Stimulated activated CD4-positive, alpha-beta T cell treated with anti-CD3 and anti-CD28 coated beads, Interleukin-2, amount 100 ng/mL, for 4 hours (primary cell): ENCODE data around the gene UPP2.

ENCODE experiments used
- DNase-seq: peaks from one replicate; pipeline ENCODE4 v3.0.0-alpha.2; 2020; ENCODE audit warnings: low read depth

Gene UPP2

DNA sequence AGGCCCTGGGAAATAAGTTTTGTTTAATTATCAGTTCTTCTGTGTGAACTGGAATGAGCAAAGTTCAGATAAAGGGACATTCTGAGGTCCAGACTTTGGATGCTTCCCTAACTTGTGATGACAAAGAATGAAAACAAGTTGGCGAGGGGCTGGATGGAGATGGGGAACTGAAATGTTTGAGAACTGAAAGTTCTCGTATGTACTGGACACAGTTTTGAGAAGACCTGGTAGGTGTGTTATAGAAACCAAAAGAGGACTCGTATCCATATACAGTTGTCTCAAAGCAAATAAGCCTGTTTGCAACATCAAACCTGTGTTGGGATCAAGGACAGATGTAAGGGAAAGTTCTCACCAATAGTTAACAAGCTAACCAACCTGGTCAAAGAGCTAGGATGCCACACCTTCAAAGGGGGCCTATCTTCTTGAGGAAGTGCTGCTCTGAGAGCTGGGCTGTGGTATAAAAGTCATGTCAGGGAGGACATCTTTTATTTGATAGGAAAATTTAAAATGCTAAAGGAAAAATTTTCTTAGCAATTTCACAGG lies at the start of gene UPP2:
Gene UPP2 (plus strand): TSS at position 493 of the 543 bp plus-strand sequence. CDS start 188 bp downstream, outside the sequence.
- DNase-seq = no peak

- DNase-seq = no peak
Measured at GRCh38 chr2:158052761-158053160, 48.9 kb upstream of the UPP2 start.

- no peak for DNase-seq
Measured at GRCh38 chr2:158056875-158057274, 44.8 kb upstream of the UPP2 start.

DNA sequence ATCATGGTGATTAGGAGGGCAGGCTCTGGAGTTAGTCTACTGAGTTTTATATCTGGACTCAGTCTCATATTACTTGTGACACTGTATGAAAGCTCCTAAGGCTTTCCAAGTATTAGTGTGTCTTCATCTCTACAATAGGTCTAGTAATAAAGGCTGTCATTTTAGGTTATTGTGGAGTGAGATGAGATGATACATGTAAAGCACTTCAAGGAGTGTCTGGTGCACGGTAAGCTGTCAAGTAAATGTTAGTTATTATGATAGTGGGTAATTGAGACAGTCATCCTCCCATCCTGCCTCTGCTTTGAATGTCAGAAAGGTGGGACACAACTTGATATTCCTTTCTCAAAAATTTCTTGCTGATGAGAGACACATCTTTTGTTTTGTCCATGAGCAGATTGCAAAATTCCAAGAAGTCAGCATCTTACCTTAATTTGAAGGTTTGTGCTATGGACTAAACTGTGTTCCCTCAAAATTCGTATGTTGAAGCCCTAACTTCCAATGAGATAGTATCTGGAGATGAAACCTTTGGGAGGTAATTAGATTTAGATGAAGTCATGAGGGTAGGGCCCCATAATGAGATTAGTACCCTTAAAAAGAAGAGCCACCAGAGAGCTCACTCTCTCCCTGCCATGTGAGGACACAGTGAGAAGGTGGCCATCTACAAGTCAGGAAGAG lies 41.4 kb upstream of the UPP2 start:
- DNase-seq = no peak

DNA sequence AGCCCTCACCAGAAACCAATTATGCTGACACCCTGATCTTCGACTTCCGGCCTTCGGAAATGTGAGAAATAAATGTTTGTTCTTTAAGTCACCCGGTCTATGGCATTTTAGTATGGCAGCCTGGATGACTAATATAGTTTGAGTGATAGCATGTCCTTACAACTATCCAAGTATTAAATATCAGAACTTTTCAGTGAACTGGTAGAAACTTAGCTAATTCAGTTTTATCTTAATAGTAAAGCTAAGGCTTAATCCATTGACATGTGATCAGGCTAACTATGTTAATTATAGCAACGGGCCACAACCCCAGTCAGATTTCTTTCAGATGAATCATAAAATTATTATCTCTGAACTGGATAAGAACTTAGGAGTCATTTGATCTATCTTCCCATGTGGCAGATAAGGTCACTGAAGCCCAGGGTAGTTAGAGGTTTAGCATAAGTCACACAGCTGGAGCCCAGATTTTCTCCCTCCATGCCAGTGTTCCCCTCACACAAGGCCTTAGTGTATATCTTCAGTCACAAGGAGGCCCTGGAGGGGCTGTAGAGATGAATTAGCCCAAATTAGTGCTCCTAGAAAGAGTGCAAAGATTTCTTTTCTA lies 40.7 kb upstream of the UPP2 start:
- no peak for DNase-seq

DNA sequence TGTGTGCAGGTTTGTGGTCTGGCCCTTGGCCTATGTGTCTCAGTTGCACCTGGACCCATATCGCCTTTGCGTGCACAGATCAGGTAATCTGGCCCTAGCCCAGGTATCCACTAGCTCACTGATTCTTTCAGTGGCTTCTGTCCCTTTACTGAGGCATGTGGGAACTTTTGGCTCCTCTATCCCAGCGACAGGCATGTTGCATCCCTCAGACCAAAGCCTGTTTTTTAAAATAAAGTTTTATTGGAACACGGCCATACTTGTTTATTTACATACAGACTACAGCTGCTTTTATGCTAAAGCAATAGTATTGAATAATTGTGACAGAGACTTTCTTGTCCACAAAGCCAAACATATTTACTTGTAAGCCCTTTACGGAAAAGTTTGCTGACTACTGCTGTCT lies 39.9 kb upstream of the UPP2 start:
- DNase-seq = no peak

DNA sequence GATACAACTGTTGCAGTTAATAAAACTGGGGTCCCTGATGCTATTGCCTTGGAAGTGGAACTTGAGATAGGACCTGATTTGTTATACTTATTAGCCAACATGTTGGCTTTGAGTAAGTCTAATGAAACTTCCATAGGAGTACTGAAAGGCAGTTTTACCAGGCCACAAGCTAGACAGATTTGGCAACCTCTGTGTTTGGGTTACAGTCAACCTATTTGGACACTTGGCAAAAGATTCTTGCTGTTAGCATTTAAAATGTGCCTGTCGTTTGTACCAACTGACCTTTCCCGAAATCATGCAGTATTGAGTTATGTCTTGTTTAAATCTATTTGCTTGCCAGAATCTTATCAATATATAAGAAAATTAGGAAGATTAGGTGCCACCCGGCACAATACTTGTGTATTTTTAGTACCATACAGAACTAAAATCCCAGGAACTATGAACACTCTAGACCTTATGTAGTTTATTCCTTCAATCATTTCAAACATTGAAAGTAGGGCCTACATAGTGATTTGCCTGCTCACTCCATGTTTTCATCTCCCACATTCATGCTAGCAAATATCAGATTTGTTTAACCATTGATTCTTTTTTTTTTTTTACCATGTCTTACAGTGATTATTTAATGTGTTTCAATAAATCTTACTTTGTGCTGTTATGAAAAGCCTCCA lies 35.5 kb upstream of the UPP2 start:
- DNase-seq = no peak

DNA sequence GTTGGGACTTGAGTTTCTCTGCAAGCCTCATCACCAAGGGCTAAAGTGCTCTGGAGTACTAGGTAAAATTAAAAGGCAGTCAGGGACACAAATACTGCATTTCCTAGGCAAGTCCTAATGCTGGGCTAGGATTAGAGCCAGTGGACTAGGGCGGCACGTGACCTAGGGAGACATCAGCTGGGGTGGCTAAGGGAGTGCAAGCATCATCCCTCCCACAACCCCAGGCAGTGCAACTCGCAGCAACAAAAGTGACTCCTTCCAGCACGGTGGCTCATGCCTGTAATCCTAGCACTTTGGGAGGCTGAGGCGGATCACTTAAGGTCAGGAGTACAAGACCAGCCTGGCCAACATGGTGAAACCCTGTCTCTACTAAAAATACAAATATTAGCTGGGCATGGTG lies 30.7 kb upstream of the UPP2 start:
- no peak for DNase-seq

DNA sequence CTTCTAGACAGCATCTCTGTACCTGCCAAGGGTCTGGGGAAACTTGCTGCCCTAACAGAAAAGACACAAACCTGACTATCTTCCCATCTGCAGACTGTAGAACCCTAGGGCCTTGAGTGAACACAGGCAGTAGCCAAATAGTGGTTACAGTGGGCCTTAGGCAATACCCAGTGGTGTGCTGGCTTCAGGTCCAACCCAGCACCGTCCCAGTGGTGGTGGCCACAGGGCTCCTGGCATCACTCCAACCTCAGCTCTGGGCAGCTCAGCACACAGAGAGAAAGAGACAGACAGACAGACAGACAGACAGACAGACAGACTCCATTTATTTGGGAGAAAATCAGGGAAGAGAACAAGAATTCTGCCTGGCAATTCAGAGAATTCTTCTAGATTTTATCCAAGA lies 29.3 kb upstream of the UPP2 start:
- no peak for DNase-seq

DNA sequence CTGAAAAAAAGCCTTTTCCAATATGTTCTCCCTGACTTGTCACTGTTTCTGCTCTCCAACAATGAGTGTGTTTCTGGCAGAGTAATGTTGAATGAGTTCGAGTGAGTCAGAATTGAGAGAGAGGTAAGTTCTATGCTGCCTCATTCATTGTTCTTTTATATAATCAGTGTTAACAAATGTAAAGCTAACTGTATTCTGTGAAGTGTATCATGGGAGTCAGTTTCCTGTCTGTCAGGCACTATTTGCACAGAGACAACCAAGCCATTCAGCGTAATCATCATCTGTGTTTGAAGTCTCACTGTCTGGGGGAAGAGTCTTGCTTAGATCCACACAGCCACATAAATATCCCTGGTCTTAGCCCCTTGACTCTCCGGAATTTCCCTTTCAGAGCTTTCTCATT lies 22.0 kb upstream of the UPP2 start:
- DNase-seq = no peak

- DNase-seq = no peak
Measured at GRCh38 chr2:158088093-158088492, 13.6 kb upstream of the UPP2 start.

DNA sequence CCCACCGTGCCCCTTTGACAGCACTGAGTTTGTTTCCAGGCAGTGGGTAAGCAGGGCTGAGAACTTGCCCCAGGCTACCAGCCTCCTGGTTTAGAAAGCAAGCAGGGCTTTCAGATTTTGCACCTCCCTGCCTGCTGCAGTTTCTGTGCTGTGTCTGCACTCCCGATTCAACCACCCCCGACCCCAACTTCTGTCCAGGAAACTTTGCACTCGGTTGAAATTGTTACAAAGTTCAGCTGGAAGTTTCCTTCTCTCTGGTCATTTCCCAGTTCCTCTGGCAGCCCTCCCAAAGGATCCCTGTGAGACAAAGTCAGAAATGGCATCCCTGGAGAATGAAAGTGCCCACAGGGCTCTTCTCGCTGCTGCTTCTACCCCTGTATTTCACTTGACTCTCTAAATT lies 12.4 kb upstream of the UPP2 start:
- DNase-seq = no peak

DNA sequence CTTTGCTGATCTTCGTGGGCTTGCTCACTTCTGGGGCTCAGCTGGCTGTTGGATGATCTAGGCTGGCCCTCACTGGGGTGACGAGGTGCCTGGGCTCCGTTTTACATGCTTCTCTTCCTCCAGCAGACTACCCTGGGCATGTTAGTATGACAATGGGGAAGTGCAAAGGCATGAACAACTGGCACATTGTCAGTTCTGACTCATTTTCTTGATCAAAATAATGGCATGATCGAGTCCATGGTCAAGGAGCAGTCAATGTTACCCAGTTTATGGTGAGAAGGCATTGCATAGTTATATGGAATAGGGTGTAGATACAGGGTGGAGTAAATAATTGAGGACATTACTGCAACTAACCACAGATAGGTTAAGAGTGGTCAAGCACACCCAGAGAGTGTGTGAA lies 10.0 kb upstream of the UPP2 start:
- DNase-seq = no peak

DNA sequence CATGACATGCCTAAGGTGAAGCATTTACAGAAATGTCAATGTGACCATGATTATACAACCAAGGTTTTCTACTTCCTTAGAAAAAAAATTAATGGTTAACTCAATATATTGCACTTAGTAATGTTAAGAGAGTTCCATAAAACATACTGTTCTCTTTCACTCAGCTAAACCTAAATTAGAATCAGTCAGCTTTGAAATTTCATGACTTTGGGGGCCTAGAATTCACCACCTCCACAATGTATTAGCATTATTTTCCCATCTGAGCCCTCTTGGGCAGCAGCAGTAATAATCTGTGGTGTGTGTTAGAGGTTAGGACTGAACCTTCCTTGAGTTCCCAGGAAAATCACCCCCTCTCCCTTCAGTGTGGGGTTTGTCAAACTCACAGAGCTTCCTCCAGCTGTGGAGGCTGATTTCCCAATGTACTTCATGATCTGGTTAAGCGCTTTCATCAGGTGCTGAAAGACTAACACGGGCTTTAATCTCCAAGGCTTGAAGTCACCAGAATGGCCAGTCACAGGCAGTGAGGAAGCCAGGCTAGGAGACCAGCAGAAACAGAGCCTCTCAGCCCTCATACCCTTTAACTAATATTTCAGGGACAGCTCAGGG lies 7.1 kb upstream of the UPP2 start:
- no peak for DNase-seq

DNA sequence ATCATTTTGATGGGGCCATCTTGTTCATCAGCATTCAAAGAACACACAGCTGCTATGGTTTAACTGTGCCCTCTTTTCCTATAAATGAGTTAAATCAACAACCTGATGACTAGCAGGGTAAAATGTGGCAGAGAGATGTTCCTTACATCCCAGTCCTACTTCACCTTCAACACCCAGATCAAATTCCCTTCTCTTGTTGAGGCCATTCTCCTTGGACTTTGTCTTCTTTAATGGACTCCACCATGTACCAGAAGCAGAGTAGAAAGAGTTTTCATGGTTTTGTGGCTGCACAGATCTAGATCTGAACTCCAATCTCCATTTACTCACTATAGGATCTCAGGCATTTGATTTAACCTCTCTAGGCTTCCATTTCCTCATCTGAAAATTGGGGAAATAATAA lies 6.4 kb upstream of the UPP2 start:
- no peak for DNase-seq

DNA sequence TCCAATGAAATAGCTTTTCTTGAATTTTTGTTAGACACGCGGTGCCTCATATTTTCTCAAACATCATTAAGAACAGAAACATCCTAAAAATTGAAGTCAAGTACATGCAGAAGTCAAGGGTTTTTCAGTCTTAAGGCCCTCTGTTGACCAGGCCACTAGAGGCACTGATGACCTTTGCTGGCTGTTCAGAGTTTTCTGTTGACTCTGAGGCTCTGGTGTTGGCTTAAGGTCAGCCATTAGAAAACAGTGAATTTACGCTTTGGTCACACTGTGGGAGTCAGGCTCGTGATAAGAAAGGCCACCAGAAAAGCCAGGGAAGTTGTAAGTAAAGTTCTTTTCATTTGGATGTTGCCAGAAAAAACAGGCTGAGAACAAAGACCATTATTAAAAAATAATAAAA lies 5.8 kb upstream of the UPP2 start:
- DNase-seq = no peak

- no peak for DNase-seq
Measured at GRCh38 chr2:158097481-158097880, 4.2 kb upstream of the UPP2 start.

GRCh38 chr2:158098178-158098577 lies 3.5 kb upstream of the UPP2 start:
- DNase-seq = no peak

GRCh38 chr2:158099716-158100115 lies 2.0 kb upstream of the UPP2 start:
- no peak for DNase-seq

DNA sequence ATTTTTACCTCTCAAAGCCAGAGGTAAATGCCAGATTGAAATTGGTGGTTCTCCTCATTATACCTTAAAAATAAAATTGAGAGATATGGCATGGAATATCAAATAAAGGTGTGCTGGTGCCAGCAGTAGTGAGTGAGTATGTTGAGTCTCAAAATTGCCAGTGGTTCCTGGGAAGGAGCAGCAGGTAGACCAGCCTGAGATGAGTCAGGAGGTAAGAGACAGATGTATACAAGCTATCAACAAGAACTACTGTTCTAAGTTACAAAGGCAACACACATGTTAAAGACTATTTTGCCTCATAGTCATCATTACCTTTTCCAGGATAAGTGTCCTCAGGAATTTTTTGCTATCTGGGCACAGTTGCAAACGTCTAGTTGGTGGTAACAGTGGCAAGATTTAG lies 1.3 kb upstream of the UPP2 start:
- no peak for DNase-seq

GRCh38 chr2:158102446-158102845 lies 770 bp downstream of the UPP2 start:
- no peak for DNase-seq

- DNase-seq = no peak
Measured at GRCh38 chr2:158103411-158104012, 1.8 kb downstream of the UPP2 start.

DNA sequence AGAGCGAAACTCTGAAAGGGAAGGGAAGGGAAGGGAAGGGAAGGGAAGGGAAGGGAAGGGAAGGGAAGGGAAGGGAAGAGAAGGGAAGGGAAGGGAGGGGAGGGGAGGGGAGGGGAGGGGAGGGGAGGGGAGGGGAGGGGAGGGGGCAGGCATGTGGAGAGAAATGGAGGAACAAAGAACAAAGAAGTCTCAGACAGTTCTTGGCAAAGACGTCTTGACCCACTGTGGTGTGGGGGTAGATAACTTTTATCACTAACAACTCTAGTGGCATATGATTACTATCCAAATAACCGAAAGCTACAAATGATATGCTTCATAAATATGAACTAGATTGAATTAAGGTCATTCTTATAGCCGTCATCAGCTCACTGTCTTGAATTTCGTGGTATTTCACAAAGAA lies 3.2 kb downstream of the UPP2 start:
- DNase-seq = no peak
